K562 treated with DMSO at 1 percent for 12 hours (cell line): ENCODE results near the gene ISLR. TPM values are rescaled to one million over a fixed set of nuclear protein-coding genes. Genes with fewer than 3 reads are reported as not detected.

Source experiments
- total RNA-seq: library from RNA; unstranded; fragments of 300-600 nt; gene quantifications from 2 replicates; pipeline ENCODE4 v1.2.3, GENCODE V29; 2022; ENCODE audit not compliant: insufficient read depth

ISLR gene, protein sequence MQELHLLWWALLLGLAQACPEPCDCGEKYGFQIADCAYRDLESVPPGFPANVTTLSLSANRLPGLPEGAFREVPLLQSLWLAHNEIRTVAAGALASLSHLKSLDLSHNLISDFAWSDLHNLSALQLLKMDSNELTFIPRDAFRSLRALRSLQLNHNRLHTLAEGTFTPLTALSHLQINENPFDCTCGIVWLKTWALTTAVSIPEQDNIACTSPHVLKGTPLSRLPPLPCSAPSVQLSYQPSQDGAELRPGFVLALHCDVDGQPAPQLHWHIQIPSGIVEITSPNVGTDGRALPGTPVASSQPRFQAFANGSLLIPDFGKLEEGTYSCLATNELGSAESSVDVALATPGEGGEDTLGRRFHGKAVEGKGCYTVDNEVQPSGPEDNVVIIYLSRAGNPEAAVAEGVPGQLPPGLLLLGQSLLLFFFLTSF
- total RNA-seq = not detected in 2 replicates

DNA sequence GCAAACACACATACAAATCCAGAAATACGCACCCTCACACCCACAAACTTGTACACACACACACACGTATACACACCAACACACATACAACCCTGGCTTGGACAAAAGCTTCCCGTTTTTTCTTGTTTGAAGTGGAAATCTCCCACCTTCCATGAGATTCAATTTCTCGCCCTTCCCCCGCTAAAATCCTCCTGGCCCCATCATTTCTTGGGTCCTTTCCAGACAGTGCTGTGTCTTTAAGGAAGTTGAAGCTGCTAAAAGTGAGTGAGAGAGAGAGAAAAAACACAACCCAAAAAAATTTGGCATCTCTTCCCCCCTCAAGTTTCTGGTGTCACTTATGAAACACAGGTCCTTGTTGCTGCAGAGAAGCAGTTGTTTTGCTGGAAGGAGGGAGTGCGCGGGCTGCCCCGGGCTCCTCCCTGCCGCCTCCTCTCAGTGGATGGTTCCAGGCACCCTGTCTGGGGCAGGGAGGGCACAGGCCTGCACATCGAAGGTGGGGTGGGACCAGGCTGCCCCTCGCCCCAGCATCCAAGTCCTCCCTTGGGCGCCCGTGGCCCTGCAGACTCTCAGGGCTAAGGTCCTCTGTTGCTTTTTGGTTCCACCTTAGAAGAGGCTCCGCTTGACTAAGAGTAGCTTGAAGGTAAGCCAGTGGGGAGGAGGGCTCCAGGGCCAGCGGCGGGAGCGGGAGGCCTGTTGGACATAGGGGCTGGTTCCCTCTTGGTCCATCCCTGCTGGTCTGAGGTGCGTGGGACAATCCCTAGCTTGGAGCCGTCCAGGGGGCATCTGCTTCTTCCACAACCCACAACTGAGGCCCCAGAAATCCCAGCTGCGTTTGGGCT, at the start of gene ISLR:
Gene ISLR (plus strand): TSS at position 331 of the 839 bp plus-strand sequence. CDS start 1,149 bp downstream, outside the sequence.

DNA sequence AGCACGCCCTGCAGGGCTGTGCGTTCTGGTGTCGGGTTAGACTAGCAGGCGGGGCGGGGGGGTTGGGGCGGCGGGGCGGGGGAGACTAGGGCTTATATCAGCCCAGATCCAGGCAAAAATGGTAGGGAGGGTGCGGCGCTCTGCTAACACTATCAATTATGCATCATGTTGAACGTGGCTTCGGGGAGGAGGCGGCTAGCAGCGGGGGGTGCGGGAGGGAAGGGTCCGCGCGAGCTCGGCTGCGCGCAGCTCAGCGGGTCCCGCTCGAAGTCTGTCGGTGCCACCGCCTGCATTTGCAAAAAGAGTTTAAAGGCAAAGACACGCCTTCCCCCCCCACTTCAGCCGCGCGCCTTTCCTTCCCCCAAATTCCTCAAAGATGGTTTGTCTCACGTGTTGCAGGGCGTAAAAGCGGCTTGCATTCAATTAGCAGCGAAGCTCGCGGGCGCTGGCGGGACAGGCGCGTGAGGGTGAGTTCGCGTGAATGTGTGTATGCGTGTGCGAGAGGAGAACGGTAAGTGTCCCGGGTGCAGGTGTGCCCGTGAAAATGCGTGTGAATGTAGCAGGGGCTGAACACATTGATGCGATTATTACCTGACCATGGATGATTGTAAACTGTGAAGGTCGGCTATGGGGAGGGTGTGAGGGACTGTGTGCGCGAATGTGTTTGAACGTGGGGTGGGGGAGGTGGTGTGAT, 43.2 kb upstream of the ISLR start, which contains the start of gene ISLR2:
Gene ISLR2 (plus strand): TSS at position 432 of the 694 bp plus-strand sequence. CDS start 2,169 bp downstream, outside the sequence.

DNA sequence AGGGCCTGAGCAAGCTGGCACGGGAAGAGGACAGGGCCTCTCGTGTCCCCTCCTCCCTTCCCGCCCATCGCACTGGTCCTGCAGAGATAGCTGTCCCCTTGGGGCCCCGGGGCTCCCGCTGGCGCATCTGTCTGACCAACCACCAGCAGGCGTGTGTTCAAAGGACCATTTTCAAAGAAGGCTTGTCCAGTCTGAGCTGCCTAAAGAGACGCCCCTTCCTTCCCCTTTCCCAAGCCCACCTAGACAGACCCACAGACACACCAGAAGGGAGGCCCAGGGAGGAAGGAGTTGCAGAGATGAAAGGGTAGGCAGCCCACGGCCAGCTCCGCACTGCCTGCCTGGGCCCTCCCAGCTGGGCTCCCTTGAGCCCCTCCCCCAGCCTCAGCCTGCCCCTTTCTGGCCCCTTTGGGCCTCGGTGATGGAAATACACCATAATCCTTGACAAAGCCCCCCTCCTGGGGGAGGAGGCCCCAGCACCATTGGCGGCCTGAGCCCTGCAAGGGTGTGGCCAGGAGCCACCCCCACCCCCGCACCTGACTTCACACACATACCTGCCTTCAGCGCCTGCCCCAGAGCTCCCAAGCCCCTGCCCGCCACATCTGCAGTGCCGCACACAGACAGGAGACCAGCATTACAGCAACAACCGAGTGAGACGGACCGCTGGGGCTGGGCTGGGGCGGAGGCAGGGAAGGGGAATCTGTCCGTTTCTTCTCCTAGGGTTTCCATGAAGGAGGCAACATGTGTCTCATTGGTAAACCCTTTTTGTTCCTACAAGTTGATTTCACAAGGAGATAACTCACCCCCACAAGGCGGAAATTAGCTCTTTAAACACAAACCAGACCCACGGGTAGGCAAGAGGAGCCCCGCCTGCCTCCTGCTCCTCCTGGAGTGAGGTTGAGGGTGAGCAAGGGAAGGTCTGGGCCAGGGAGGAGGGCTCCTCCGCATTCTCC, 29.2 kb downstream of the ISLR start, which contains the start of gene STRA6:
Gene STRA6 (minus strand): TSS at position 336 of the 950 bp plus-strand sequence. CDS start 520 bp downstream, outside the sequence.

Other genes starting within 250 kb of the ISLR start
- gene LOXL1, start 247.2 kb upstream of the ISLR start, total RNA-seq = not detected in 2 replicates
- 8.4 and 9.6 TPM in 2 replicates for gene STOML1, start 181.4 kb upstream of the ISLR start, total RNA-seq
- gene PML, start 179.0 kb upstream of the ISLR start, total RNA-seq = 31.0 and 48.4 TPM in 2 replicates
- gene GOLGA6A, start 91.2 kb upstream of the ISLR start, total RNA-seq = not detected in 2 replicates
- not detected in 2 replicates for gene ISLR2, start 43.1 kb upstream of the ISLR start, total RNA-seq
- gene STRA6, start 29.1 kb downstream of the ISLR start, total RNA-seq = not detected in 2 replicates
- not detected in 2 replicates for gene CCDC33, start 62.6 kb downstream of the ISLR start, total RNA-seq
- gene CYP11A1, start 193.9 kb downstream of the ISLR start, total RNA-seq = not detected in 2 replicates